SK-N-SH (cell line): Measurements from ENCODE around the gene ZBTB16. TPM values are rescaled to one million over a fixed set of nuclear protein-coding genes. Genes with fewer than 3 reads are reported as not detected.

Source experiments
- CTCF ChIA-PET: fragments of 300-600, 350-600 bp; formaldehyde crosslinking; extraction: SDS; loops from one replicate; lab custom pipeline; 2021; lab: Yijun Ruan, JAX
- POLR2A ChIA-PET: fragments of 350-600 bp; sonication (Branson Sonifier 250); formaldehyde crosslinking; extraction: SDS; loops from one replicate; lab custom pipeline; 2020; ENCODE audit warnings: antibody characterized with exemption, inconsistent platforms; lab: Yijun Ruan, JAX
- DNase-seq: peaks from one replicate; pipeline ENCODE4 v3.0.0; 2012
- H2AFZ ChIP-seq: fragments of 200-600 bp; sonication (generic); 2 replicates; pipeline ENCODE4 v1.8.1; 2016; ENCODE audit warnings: antibody characterized with exemption, mild to moderate bottlenecking, low read depth
- H3F3A ChIP-seq: fragments of 200-600 bp; sonication (generic); replicated peaks from 2 replicates; pipeline ENCODE3; 2016; ENCODE audit warnings: antibody characterized with exemption, mild to moderate bottlenecking; ENCODE audit not compliant: insufficient read depth
- H3K27ac ChIP-seq, 2 experiments: fragments of 200-500 bp in 1 of 2; fragments of 200-600 bp in 1 of 2; sonication (Bioruptor generic) in 1 of 2; sonication (generic), shearing (Covaris generic) in 1 of 2; 2 replicates each; pipeline versions ENCODE4 v1.5.1 to v1.6.1; 2014 to 2016; ENCODE audit warnings: low read depth in 2 of 2, inconsistent platforms in 1 of 2, low read length in 1 of 2, mild to moderate bottlenecking in 1 of 2, mixed read lengths in 1 of 2
- H3K27me3 ChIP-seq: fragments of 200-600 bp; sonication (generic), shearing (Covaris generic); 2 replicates; pipeline ENCODE4 v1.6.1; 2016; ENCODE audit warnings: mixed run types; ENCODE audit not compliant: insufficient read depth
- H3K36me3 ChIP-seq, 2 experiments: fragments of 200-500 bp in 1 of 2; fragments of 200-600 bp in 1 of 2; sonication (Bioruptor generic) in 1 of 2; sonication (generic) in 1 of 2; replicated peaks in 1 of 2; 2 replicates each; pipeline versions ENCODE3 to v1.5.1; 2014 to 2016; ENCODE audit warnings: low read length in 1 of 2, mild to moderate bottlenecking in 1 of 2; ENCODE audit not compliant: insufficient read depth in 2 of 2, control insufficient read depth in 1 of 2
- H3K4me1 ChIP-seq, 2 experiments: fragments of 200-500 bp in 1 of 2; fragments of 200-600 bp in 1 of 2; sonication (Bioruptor generic) in 1 of 2; sonication (generic), shearing (Covaris generic) in 1 of 2; 2 replicates each; pipeline versions ENCODE4 v1.5.1 to v1.6.1; 2014 to 2016; ENCODE audit warnings: low read depth in 1 of 2, low read length in 1 of 2, mixed run types in 1 of 2; ENCODE audit not compliant: insufficient read depth in 2 of 2, control insufficient read depth in 1 of 2
- H3K4me2 ChIP-seq: fragments of 200-600 bp; sonication (generic), shearing (Covaris generic); 2 replicates; pipeline ENCODE4 v1.6.1; 2017; ENCODE audit warnings: mixed run types
- H3K4me3 ChIP-seq, 2 experiments: fragments of 200-500 bp in 1 of 2; fragments of 200-600 bp in 1 of 2; sonication (Bioruptor generic) in 1 of 2; sonication (generic), shearing (Covaris generic) in 1 of 2; 2 replicates each; pipeline versions ENCODE4 v1.5.1 to v1.8.1; 2014 to 2016; ENCODE audit warnings: low read depth in 2 of 2, inconsistent platforms in 1 of 2, low read length in 1 of 2, mild to moderate bottlenecking in 1 of 2, mixed read lengths in 1 of 2, moderate library complexity in 1 of 2
- H3K79me2 ChIP-seq: fragments of 200-600 bp; sonication (generic); 2 replicates; pipeline ENCODE4 v1.8.1; 2017; ENCODE audit warnings: mild to moderate bottlenecking; ENCODE audit not compliant: insufficient read depth
- H3K9ac ChIP-seq: fragments of 200-600 bp; sonication (generic); 2 replicates; pipeline ENCODE4 v1.6.1; 2017; ENCODE audit warnings: mixed run types
- H3K9me2 ChIP-seq: fragments of 200-600 bp; sonication (generic); 2 replicates; pipeline ENCODE4 v1.6.1; 2017; ENCODE audit warnings: mixed run types
- H3K9me3 ChIP-seq: fragments of 200-600 bp; sonication (generic); 2 replicates; pipeline ENCODE4 v1.6.1; 2017; ENCODE audit warnings: mixed run types, mild to moderate bottlenecking, moderate library complexity
- H4K20me1 ChIP-seq: fragments of 200-600 bp; sonication (generic); 2 replicates; pipeline ENCODE4 v1.6.1; 2017; ENCODE audit warnings: mild to moderate bottlenecking, mixed run types; ENCODE audit not compliant: insufficient read depth
- CHD2 ChIP-seq: fragments of 150-350 bp; IDR thresholded peaks from 2 replicates; pipeline ENCODE4 v1.6.1; 2018; ENCODE audit warnings: low read length; ENCODE audit not compliant: partially characterized antibody
- ELF1 ChIP-seq: IDR thresholded peaks from 2 replicates; pipeline ENCODE4 v1.4.0; 2012
- EP300 ChIP-seq, 2 experiments: IDR thresholded peaks; 2 replicates each; pipeline versions ENCODE4 v1.4.0 to v1.6.1; 2012; ENCODE audit warnings: borderline replicate concordance in 1 of 2, low read depth in 1 of 2, low read length in 1 of 2
- GABPA ChIP-seq: IDR thresholded peaks from 2 replicates; pipeline ENCODE4 v1.4.0; 2012; ENCODE audit warnings: low read depth, mild to moderate bottlenecking
- JUND ChIP-seq: IDR thresholded peaks from 2 replicates; pipeline ENCODE4 v1.4.0; 2012
- MEF2A ChIP-seq: IDR thresholded peaks from 2 replicates; pipeline ENCODE4 v1.4.0; 2012; ENCODE audit warnings: low read depth, borderline replicate concordance
- MXI1 ChIP-seq: IDR thresholded peaks from 2 replicates; pipeline ENCODE4 v1.6.1; 2012; ENCODE audit warnings: mild to moderate bottlenecking, low read depth, low read length, improper control_type of control experiment
- NRF1 ChIP-seq: IDR thresholded peaks from 2 replicates; pipeline ENCODE4 v1.6.1; 2012; ENCODE audit warnings: low read depth, mild to moderate bottlenecking, low read length
- POLR2AphosphoS5 ChIP-seq: IDR thresholded peaks from 2 replicates; pipeline ENCODE4 v1.6.1; 2012; ENCODE audit warnings: low read depth, low read length
- TAF1 ChIP-seq: IDR thresholded peaks from 2 replicates; pipeline ENCODE4 v1.6.1; 2012; ENCODE audit warnings: low read depth, mild to moderate bottlenecking, low read length, moderate library complexity, borderline replicate concordance
- TEAD4 ChIP-seq: IDR thresholded peaks from 2 replicates; pipeline ENCODE4 v1.4.0; 2012; ENCODE audit warnings: mild to moderate bottlenecking, borderline replicate concordance; ENCODE audit not compliant: insufficient read depth
- ZBTB33 ChIP-seq: IDR thresholded peaks from 2 replicates; pipeline ENCODE4 v1.4.0; 2012; ENCODE audit warnings: low read depth, borderline replicate concordance
- WGBS: methylation state at CpG from one replicate; pipeline ENCODE4 v1.1.6; 2017; ENCODE audit warnings: low lambda C conversion rate; 5-methylcytosine and 5-hydroxymethylcytosine counted together
- polyA plus RNA-seq, 3 experiments: library from polyadenylated mRNA; depleted of rRNA; stranded (reverse); fragments of >200 nt; gene quantifications; 2 replicates each; pipeline ENCODE4 v1.2.3, GENCODE V29; 2012
- TF ChIP-seq, protein P1 (sequence below): fragments of 150-350 bp; IDR thresholded peaks from 2 replicates; pipeline ENCODE4 v1.6.1; 2016; ENCODE audit warnings: mild to moderate bottlenecking, low read depth, low read length
- TF ChIP-seq, protein P2 (sequence below): IDR thresholded peaks from 2 replicates; pipeline ENCODE4 v1.4.0; 2012; ENCODE audit warnings: low read depth
- TF ChIP-seq, protein P3 (sequence below): fragments of 200-600 bp; sonication (generic); IDR thresholded peaks from 2 replicates; pipeline ENCODE4 v1.6.1; 2017; ENCODE audit warnings: antibody characterized with exemption, mild to moderate bottlenecking, moderate library complexity

The ZBTB16 gene
- polyA plus RNA-seq, 1 of the 3 experiments (the other 2 are of a cell fraction) = not detected

DNA sequence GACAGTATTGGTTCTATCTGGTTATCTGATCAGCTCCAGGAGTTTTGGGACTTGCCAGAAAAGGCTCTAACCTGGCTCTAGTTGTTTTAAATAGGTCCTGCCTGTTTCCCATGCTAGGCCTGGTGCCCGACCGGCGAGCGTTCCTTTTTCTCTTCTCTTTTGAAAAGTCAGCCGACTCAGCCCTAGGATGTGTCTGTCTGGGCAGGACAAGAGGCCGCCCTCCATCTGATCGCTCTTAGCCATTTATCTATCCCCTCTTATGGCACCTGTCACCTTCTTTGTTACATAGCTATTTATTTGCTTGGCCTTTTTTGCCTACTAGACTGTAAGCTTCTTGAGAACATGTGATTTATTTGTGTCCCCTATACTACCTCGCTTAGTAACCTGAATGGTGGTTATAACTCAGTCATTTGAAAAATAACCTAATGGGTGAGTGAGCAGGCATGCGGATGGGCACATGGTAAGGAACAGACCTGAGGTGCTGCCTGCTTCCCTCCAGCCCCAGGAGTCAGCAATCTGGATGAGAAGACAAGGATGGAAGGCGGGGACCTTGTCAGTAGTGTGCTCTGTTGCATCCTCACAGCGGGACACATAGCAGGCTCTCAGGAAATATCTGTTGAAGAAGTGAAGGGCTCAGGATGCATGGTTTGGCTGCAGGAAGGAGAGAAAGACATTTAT is 108.4 kb downstream of the ZBTB16 start:
- Histone ChIP-seq H3K79me2 (no peaks in the 10 kb centered on the region), H3K27me3 (peaks cover 57% of the 10 kb centered on the region), H3K9me3 (no peaks in the 10 kb centered on the region), H3K4me3 (no peak overlapping the region), H3F3A (no peaks in the 10 kb centered on the region), H3K36me3 (no peaks in the 10 kb centered on the region), H4K20me1 (peaks cover 16% of the 10 kb centered on the region), H3K4me1 (peaks cover 18 to 25% of the 10 kb centered on the region in 2 experiments), H3K4me2 (0 out of 2 replicates have a peak overlapping the region, but pooled peaks have one; percentile 25), H3K9me2 (no peaks in the 10 kb centered on the region), H3K27ac (no peak overlapping the region), H3K9ac (no peak overlapping the region), H2AFZ (no peak overlapping the region)
- ChIA-PET CTCF (interaction anchor here (0.6 to 2.6 kb wide), 7 partner anchors 13 to 519 kb away, joined by 3 to 10 read pairs (median 3); no protein-coding TSS in a partner anchor), POLR2A (no interaction called here)
- 79% methylated on average over 11 of the region's 11 CpGs for WGBS
- no peak for DNase-seq
- TF ChIP-seq, protein P1, sequence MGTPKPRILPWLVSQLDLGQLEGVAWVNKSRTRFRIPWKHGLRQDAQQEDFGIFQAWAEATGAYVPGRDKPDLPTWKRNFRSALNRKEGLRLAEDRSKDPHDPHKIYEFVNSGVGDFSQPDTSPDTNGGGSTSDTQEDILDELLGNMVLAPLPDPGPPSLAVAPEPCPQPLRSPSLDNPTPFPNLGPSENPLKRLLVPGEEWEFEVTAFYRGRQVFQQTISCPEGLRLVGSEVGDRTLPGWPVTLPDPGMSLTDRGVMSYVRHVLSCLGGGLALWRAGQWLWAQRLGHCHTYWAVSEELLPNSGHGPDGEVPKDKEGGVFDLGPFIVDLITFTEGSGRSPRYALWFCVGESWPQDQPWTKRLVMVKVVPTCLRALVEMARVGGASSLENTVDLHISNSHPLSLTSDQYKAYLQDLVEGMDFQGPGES = no peak
- TF ChIP-seq NRF1 (no peak), TAF1 (no peak), MEF2A (no peak), GABPA (no peak), ZBTB33 (no peak), JUND (no peak), ELF1 (no peak), TEAD4 (no peak), CHD2 (no peak), POLR2AphosphoS5 (no peak), EP300 (IDR thresholded peaks at IDR 0.05; ENCODE audit: borderline replicate concordance in 1 of 2, low read depth in 1 of 2, low read length in 1 of 2) (no peak), MXI1 (no peak)
- TF ChIP-seq, protein P2, sequence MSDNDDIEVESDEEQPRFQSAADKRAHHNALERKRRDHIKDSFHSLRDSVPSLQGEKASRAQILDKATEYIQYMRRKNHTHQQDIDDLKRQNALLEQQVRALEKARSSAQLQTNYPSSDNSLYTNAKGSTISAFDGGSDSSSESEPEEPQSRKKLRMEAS = no peak
- TF ChIP-seq, protein P3, sequence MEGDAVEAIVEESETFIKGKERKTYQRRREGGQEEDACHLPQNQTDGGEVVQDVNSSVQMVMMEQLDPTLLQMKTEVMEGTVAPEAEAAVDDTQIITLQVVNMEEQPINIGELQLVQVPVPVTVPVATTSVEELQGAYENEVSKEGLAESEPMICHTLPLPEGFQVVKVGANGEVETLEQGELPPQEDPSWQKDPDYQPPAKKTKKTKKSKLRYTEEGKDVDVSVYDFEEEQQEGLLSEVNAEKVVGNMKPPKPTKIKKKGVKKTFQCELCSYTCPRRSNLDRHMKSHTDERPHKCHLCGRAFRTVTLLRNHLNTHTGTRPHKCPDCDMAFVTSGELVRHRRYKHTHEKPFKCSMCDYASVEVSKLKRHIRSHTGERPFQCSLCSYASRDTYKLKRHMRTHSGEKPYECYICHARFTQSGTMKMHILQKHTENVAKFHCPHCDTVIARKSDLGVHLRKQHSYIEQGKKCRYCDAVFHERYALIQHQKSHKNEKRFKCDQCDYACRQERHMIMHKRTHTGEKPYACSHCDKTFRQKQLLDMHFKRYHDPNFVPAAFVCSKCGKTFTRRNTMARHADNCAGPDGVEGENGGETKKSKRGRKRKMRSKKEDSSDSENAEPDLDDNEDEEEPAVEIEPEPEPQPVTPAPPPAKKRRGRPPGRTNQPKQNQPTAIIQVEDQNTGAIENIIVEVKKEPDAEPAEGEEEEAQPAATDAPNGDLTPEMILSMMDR = no peak
